IMR-90 (cell line): ENCODE results near the gene HCFC1. TPM values are rescaled to one million over a fixed set of nuclear protein-coding genes. Genes with fewer than 3 reads are reported as not detected.

ENCODE experiments used
- ATAC-seq: fragments of 200-7000 bp; cut with Tn5 transposase; 2 replicates; pipeline ENCODE4 v1.9.1; 2020; ENCODE audit warnings: low read depth, mild to moderate bottlenecking, moderate library complexity
- BruUV-seq: library from RNA; stranded (reverse); fragments of 400-500 nt; replicated peaks from 2 replicates; lab custom pipeline; 2021; lab: Mats Ljungman, UMichigan
- CTCF ChIA-PET: fragments of 300-600 bp; formaldehyde crosslinking; extraction: SDS; loops from one replicate; lab custom pipeline; 2021; ENCODE audit warnings: antibody characterized with exemption; lab: Yijun Ruan, JAX
- POLR2A ChIA-PET: fragments of 300-600 bp; sonication (Branson Sonifier 250); formaldehyde crosslinking; loops from one replicate; lab custom pipeline; 2022; ENCODE audit warnings: antibody characterized with exemption; ENCODE audit not compliant: unreplicated experiment; lab: Charles Lee
- DNase-seq: peaks from one replicate; pipeline ENCODE4 v3.0.0; 2013
- H2AFZ ChIP-seq: replicated peaks from 2 replicates; pipeline ENCODE3; 2013; ENCODE audit warnings: low read length, mild to moderate bottlenecking; ENCODE audit not compliant: poor library complexity
- H2AK5ac ChIP-seq: 2 replicates; pipeline ENCODE4 v1.6.1; 2013; ENCODE audit warnings: low read depth, low read length, inconsistent platforms
- H2AK9ac ChIP-seq: replicated peaks from 2 replicates; pipeline ENCODE3; 2013; ENCODE audit warnings: mild to moderate bottlenecking, low read depth, low read length, moderate library complexity; ENCODE audit not compliant: poor library complexity
- H2BK120ac ChIP-seq: 2 replicates; pipeline ENCODE4 v1.6.1; 2013; ENCODE audit warnings: low read depth, low read length, inconsistent platforms
- H2BK15ac ChIP-seq: 3 replicates; pipeline ENCODE4 v1.6.1; 2013; ENCODE audit warnings: low read depth, low read length, inconsistent platforms
- H2BK20ac ChIP-seq: 2 replicates; pipeline ENCODE4 v1.6.1; 2013; ENCODE audit warnings: low read depth, mild to moderate bottlenecking, inconsistent platforms, low read length, moderate library complexity
- H2BK5ac ChIP-seq: 2 replicates; pipeline ENCODE4 v1.6.1; 2013; ENCODE audit warnings: mild to moderate bottlenecking, low read depth, low read length, inconsistent platforms; ENCODE audit not compliant: poor library complexity, severe bottlenecking
- H3K14ac ChIP-seq: replicated peaks from 2 replicates; pipeline ENCODE4 v1.6.1; 2013; ENCODE audit warnings: low read depth, low read length, inconsistent platforms
- H3K18ac ChIP-seq: 2 replicates; pipeline ENCODE4 v1.6.1; 2013; ENCODE audit warnings: low read depth, low read length, control low read depth
- H3K23ac ChIP-seq: 2 replicates; pipeline ENCODE4 v1.6.1; 2013; ENCODE audit warnings: low read depth, low read length, inconsistent platforms
- H3K27ac ChIP-seq: 2 replicates; pipeline ENCODE4 v1.5.1; 2013; ENCODE audit warnings: mild to moderate bottlenecking, control low read depth, low read length; ENCODE audit not compliant: insufficient read depth
- H3K27me3 ChIP-seq: 2 replicates; pipeline ENCODE4 v1.6.1; 2013; ENCODE audit warnings: low read length; ENCODE audit not compliant: control insufficient read depth, insufficient read depth
- H3K36me3 ChIP-seq: 2 replicates; pipeline ENCODE4 v1.6.1; 2013; ENCODE audit warnings: low read length, mixed read lengths; ENCODE audit not compliant: control insufficient read depth, insufficient read depth
- H3K4ac ChIP-seq: 2 replicates; pipeline ENCODE4 v1.6.1; 2013; ENCODE audit warnings: low read depth, low read length, inconsistent platforms
- H3K4me1 ChIP-seq: 2 replicates; pipeline ENCODE4 v1.6.1; 2013; ENCODE audit warnings: low read length, mixed read lengths; ENCODE audit not compliant: control insufficient read depth, insufficient read depth
- H3K4me2 ChIP-seq: 2 replicates; pipeline ENCODE4 v1.6.1; 2013; ENCODE audit warnings: low read depth, mild to moderate bottlenecking, control low read depth, low read length, moderate library complexity
- H3K4me3 ChIP-seq: 2 replicates; pipeline ENCODE4 v1.5.1; 2013; ENCODE audit warnings: low read depth, mild to moderate bottlenecking, control low read depth, low read length, moderate library complexity; ENCODE audit not compliant: insufficient read depth
- H3K56ac ChIP-seq: 2 replicates; pipeline ENCODE4 v1.6.1; 2013; ENCODE audit warnings: low read length, inconsistent platforms; ENCODE audit not compliant: insufficient read depth; ENCODE audit errors: extremely low read depth
- H3K79me1 ChIP-seq, 2 experiments: 2 replicates each; pipeline ENCODE4 v1.6.1; 2013; ENCODE audit warnings: low read length in 2 of 2, inconsistent platforms in 1 of 2, low read depth in 1 of 2
- H3K9ac ChIP-seq: 2 replicates; pipeline ENCODE4 v1.6.1; 2013; ENCODE audit warnings: low read depth, low read length, control low read depth
- H3K9me1 ChIP-seq: 2 replicates; pipeline ENCODE4 v1.6.1; 2013; ENCODE audit warnings: low read length, inconsistent platforms; ENCODE audit not compliant: insufficient read depth
- H3K9me3 ChIP-seq: 2 replicates; pipeline ENCODE4 v1.6.1; 2013; ENCODE audit warnings: low read length; ENCODE audit not compliant: control insufficient read depth, insufficient read depth
- H4K20me1 ChIP-seq: 2 replicates; pipeline ENCODE4 v1.6.1; 2013; ENCODE audit warnings: low read length, inconsistent platforms; ENCODE audit not compliant: insufficient read depth
- H4K5ac ChIP-seq: 2 replicates; pipeline ENCODE4 v1.6.1; 2013; ENCODE audit warnings: mild to moderate bottlenecking, low read depth, low read length, control low read depth
- H4K8ac ChIP-seq, 2 experiments: 2 replicates each; pipeline ENCODE4 v1.6.1; 2013; ENCODE audit warnings: low read depth in 2 of 2, low read length in 2 of 2, control low read depth in 1 of 2, inconsistent platforms in 1 of 2
- H4K91ac ChIP-seq: 2 replicates; pipeline ENCODE4 v1.6.1; 2013; ENCODE audit warnings: low read depth, low read length, inconsistent platforms; ENCODE audit not compliant: insufficient read depth
- BHLHE40 ChIP-seq: fragments of 150-350 bp; IDR thresholded peaks from 2 replicates; pipeline ENCODE4 v1.6.1; 2016; ENCODE audit warnings: mild to moderate bottlenecking, low read depth, low read length
- CEBPB ChIP-seq: IDR thresholded peaks from 2 replicates; pipeline ENCODE4 v1.6.1; 2012; ENCODE audit warnings: low read depth, low read length, improper control_type of control experiment
- CHD1 ChIP-seq: IDR thresholded peaks from 2 replicates; pipeline ENCODE4 v1.6.1; 2012; ENCODE audit warnings: low read depth, low read length, improper control_type of control experiment
- CTCF ChIP-seq: conservative IDR thresholded peaks from 2 replicates; pipeline ENCODE4 v1.5.1; 2012; ENCODE audit warnings: mild to moderate bottlenecking, low read depth, low read length, improper control_type of control experiment
- ELK1 ChIP-seq: fragments of 150-350 bp; IDR thresholded peaks from 2 replicates; pipeline ENCODE4 v1.6.1; 2016; ENCODE audit warnings: low read depth, mild to moderate bottlenecking, low read length, moderate library complexity, borderline replicate concordance
- FOS ChIP-seq: fragments of 150-350 bp; IDR thresholded peaks from 2 replicates; pipeline ENCODE4 v1.6.1; 2016; ENCODE audit warnings: low read depth, low read length
- MAFK ChIP-seq: IDR thresholded peaks from 2 replicates; pipeline ENCODE4 v1.6.1; 2012; ENCODE audit warnings: low read depth, low read length, improper control_type of control experiment
- MAZ ChIP-seq: IDR thresholded peaks from 2 replicates; pipeline ENCODE4 v1.6.1; 2012; ENCODE audit warnings: low read depth, mild to moderate bottlenecking, low read length, improper control_type of control experiment, moderate library complexity, borderline replicate concordance
- NFE2L2 ChIP-seq: fragments of 150-350 bp; IDR thresholded peaks from 2 replicates; pipeline ENCODE4 v1.6.1; 2016; ENCODE audit warnings: low read depth, mild to moderate bottlenecking, low read length
- POLR2A ChIP-seq: IDR thresholded peaks from 2 replicates; pipeline ENCODE4 v1.6.1; 2012; ENCODE audit warnings: mild to moderate bottlenecking, low read depth, low read length
- RAD21 ChIP-seq: IDR thresholded peaks from 2 replicates; pipeline ENCODE4 v1.6.1; 2012; ENCODE audit warnings: low read length, improper control_type of control experiment
- RCOR1 ChIP-seq: IDR thresholded peaks from 2 replicates; pipeline ENCODE4 v1.6.1; 2012; ENCODE audit warnings: mild to moderate bottlenecking, low read length, improper control_type of control experiment; ENCODE audit not compliant: insufficient replicate concordance
- RFX5 ChIP-seq: IDR thresholded peaks from 2 replicates; pipeline ENCODE4 v1.8.0; 2012; ENCODE audit warnings: low read depth, mild to moderate bottlenecking, low read length, moderate library complexity
- SMC3 ChIP-seq: fragments of 150-350 bp; IDR thresholded peaks from 2 replicates; pipeline ENCODE4 v1.6.1; 2016; ENCODE audit warnings: low read depth, mild to moderate bottlenecking, antibody characterized with exemption, low read length, moderate library complexity
- USF2 ChIP-seq: fragments of 150-350 bp; IDR thresholded peaks from 2 replicates; pipeline ENCODE4 v1.6.1; 2017; ENCODE audit warnings: mild to moderate bottlenecking, antibody characterized with exemption, low read length, low read depth
- WGBS, 2 experiments: methylation state at CpG; one replicate each; pipeline versions ENCODE4 v1.1.5 to v1.1.7; 2013; ENCODE audit warnings: missing lambda C conversion rate in 2 of 2; ENCODE audit not compliant: insufficient read length in 1 of 2; ENCODE audit errors: extremely low coverage in 2 of 2; 5-methylcytosine and 5-hydroxymethylcytosine counted together
- dilution Hi-C: fragments of 300-500 bp; cut with HindIII; formaldehyde crosslinking; loops from one replicate; pipeline ENCODE4 v1.14.3; 2018; ENCODE audit warnings: low sequenced_read_pairs; ENCODE audit not compliant: unreplicated experiment
- in situ Hi-C: fragments of 300-500 bp; cut with MboI; formaldehyde crosslinking; loops from 3 replicates; pipeline ENCODE4 v1.14.3; 2019; ENCODE audit warnings: low sequenced_read_pairs, inconsistent platforms, mixed read lengths
- intact Hi-C: fragments of 100-400 bp; cut with micrococcal nuclease; formaldehyde crosslinking; loops from 2 replicates; pipeline ENCODE4 v1.10.0; 2022
- polyA plus RNA-seq, 3 experiments: library from polyadenylated mRNA; depleted of rRNA; stranded (reverse); fragments of >200 nt; gene quantifications; 2 replicates each; pipeline ENCODE4 v1.2.3, GENCODE V29; 2012; ENCODE audit warnings: low replicate concordance in 1 of 3
- total RNA-seq: library from RNA; depleted of rRNA; stranded (reverse); fragments of >200 nt; gene quantifications from 2 replicates; pipeline ENCODE4 v1.2.3, GENCODE V29; 2012

Gene HCFC1
- total and polyA plus RNA-seq, 2 of the 4 experiments (the other 2 are of a cell fraction) = 3.2 to 17.6 TPM

- H3K9me1 ChIP-seq = no peaks in the 10 kb centered on the region
- H3K4ac ChIP-seq = no peak overlapping the region
- TF ChIP-seq FOS (no peak), MAFK (no peak), CTCF (no peak), SMC3 (no peak), USF2 (no peak), RCOR1 (no peak), RAD21 (no peak), RFX5 (no peak), BHLHE40 (no peak), NFE2L2 (no peak), CEBPB (no peak), POLR2A (no peak), CHD1 (no peak), ELK1 (no peak), MAZ (no peak)
- dilution Hi-C loops (no loop called here), intact Hi-C loops (no loop called here), in situ Hi-C loops (loop anchor here (10.0 kb wide), 1 partner anchor 196 kb away; the partner anchor contains the start of gene PLXNB3)
- no peaks in the 10 kb centered on the region for H3K27me3 ChIP-seq
- no peak overlapping the region for H3K4me2 ChIP-seq
- H3K9ac ChIP-seq = no peak overlapping the region
- DNase-seq = no peak
- H2BK120ac ChIP-seq = no peak overlapping the region
- H3K36me3 ChIP-seq = peaks cover 74% of the 10 kb centered on the region
- WGBS, 2 experiments = 87% methylated on average over 11 of the region's 22 CpGs; no CpG with 5 or more reads in 1 of the 2 experiments
- H3K79me1 ChIP-seq = peaks cover 5 to 9% of the 10 kb centered on the region in 2 experiments
- H2AK5ac ChIP-seq = no peak overlapping the region
- H3K18ac ChIP-seq = no peak overlapping the region
- no peak overlapping the region for H2BK20ac ChIP-seq
- no peak overlapping the region for H4K91ac ChIP-seq
- no peak overlapping the region for H4K8ac ChIP-seq
- H2BK5ac ChIP-seq = no peak overlapping the region
- H2BK15ac ChIP-seq = no peak overlapping the region
- H3K14ac ChIP-seq = no peak overlapping the region
- H3K27ac ChIP-seq = no peak overlapping the region
- ChIA-PET CTCF (no interaction called here), POLR2A (no interaction called here)
- H4K20me1 ChIP-seq = peaks cover 32% of the 10 kb centered on the region
- no peak for ATAC-seq
- H2AFZ ChIP-seq = no peak overlapping the region
- H4K5ac ChIP-seq = no peak overlapping the region
- H3K4me3 ChIP-seq = no peak overlapping the region
- no peak overlapping the region for H3K56ac ChIP-seq
- no peaks in the 10 kb centered on the region for H3K4me1 ChIP-seq
- no peak overlapping the region for H2AK9ac ChIP-seq
- no TSS peak for BruUV-seq
- H3K23ac ChIP-seq = no peak overlapping the region
- H3K9me3 ChIP-seq = no peaks in the 10 kb centered on the region
Measured at GRCh38 chrX:153960786-153961185, 10.8 kb downstream of the HCFC1 start.
